Upper lobe of right lung (tissue), 1 donor: ENCODE results near the gene PLEKHA4. TPM values are rescaled to one million over a fixed set of nuclear protein-coding genes. Genes with fewer than 3 reads are reported as not detected.
A peak's percentile ranks its signal among the peaks of the same experiment; 100 is the strongest.

Source experiments
- ATAC-seq: fragments of 200-7000 bp; cut with Tn5 transposase; one replicate; pipeline ENCODE4 v1.9.1; 2020; ENCODE audit warnings: mild to moderate bottlenecking, moderate library complexity
- DNase-seq: peaks from one replicate; pipeline ENCODE4 v3.0.0-alpha.2; 2020
- H3K27ac ChIP-seq: fragments of 200-600 bp; one replicate; pipeline ENCODE4 v1.8.0; 2022
- H3K27me3 ChIP-seq: fragments of 200-600 bp; one replicate; pipeline ENCODE4 v1.8.0; 2022; ENCODE audit warnings: mild to moderate bottlenecking
- H3K36me3 ChIP-seq: fragments of 200-600 bp; one replicate; pipeline ENCODE4 v1.8.0; 2022
- H3K4me1 ChIP-seq: fragments of 200-600 bp; one replicate; pipeline ENCODE4 v1.8.0; 2022
- H3K4me3 ChIP-seq: fragments of 200-600 bp; one replicate; pipeline ENCODE4 v1.8.0; 2022; ENCODE audit warnings: mild to moderate bottlenecking
- H3K9me3 ChIP-seq: fragments of 200-600 bp; one replicate; pipeline ENCODE4 v1.8.0; 2022
- intact Hi-C: fragments of 100-400 bp; cut with DNase I; formaldehyde crosslinking; loops from one replicate; pipeline ENCODE4 v1.11.0; 2022
- long read RNA-seq: library from polyadenylated mRNA; unstranded; transcript quantifications from one replicate; pipeline ENCODE4 v2.0.0, GENCODE V29; 2021
- total RNA-seq: library from RNA; stranded (reverse); fragmentation: NEBNext Ultra II Directional; extraction: Animal tissue kit (Norgen Biotek cat#: 25700); gene quantifications from one replicate; pipeline ENCODE4 v1.2.1, GENCODE V29; 2021
- TF ChIP-seq, protein P1 (sequence below): fragments of 200-600 bp; IDR thresholded peaks from one replicate; pipeline ENCODE4 v1.8.0; 2022; ENCODE audit warnings: antibody characterized with exemption
- donor health status: DM: no; HTN: yes; CAD: no; lungs with severe emphysema.

PLEKHA4 gene, protein sequence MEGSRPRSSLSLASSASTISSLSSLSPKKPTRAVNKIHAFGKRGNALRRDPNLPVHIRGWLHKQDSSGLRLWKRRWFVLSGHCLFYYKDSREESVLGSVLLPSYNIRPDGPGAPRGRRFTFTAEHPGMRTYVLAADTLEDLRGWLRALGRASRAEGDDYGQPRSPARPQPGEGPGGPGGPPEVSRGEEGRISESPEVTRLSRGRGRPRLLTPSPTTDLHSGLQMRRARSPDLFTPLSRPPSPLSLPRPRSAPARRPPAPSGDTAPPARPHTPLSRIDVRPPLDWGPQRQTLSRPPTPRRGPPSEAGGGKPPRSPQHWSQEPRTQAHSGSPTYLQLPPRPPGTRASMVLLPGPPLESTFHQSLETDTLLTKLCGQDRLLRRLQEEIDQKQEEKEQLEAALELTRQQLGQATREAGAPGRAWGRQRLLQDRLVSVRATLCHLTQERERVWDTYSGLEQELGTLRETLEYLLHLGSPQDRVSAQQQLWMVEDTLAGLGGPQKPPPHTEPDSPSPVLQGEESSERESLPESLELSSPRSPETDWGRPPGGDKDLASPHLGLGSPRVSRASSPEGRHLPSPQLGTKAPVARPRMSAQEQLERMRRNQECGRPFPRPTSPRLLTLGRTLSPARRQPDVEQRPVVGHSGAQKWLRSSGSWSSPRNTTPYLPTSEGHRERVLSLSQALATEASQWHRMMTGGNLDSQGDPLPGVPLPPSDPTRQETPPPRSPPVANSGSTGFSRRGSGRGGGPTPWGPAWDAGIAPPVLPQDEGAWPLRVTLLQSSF
- 16.0 TPM for total RNA-seq
- long read RNA-seq, transcript PLEKHA4-201 (20 exons, 3,088 nt), result major isoform, 7 of 28 reads
- long read RNA-seq, partial matches to known transcripts, result 9 of 28 reads
- long read RNA-seq, other reads (novel, unspliced or antisense), result 12 of 28 reads

DNA sequence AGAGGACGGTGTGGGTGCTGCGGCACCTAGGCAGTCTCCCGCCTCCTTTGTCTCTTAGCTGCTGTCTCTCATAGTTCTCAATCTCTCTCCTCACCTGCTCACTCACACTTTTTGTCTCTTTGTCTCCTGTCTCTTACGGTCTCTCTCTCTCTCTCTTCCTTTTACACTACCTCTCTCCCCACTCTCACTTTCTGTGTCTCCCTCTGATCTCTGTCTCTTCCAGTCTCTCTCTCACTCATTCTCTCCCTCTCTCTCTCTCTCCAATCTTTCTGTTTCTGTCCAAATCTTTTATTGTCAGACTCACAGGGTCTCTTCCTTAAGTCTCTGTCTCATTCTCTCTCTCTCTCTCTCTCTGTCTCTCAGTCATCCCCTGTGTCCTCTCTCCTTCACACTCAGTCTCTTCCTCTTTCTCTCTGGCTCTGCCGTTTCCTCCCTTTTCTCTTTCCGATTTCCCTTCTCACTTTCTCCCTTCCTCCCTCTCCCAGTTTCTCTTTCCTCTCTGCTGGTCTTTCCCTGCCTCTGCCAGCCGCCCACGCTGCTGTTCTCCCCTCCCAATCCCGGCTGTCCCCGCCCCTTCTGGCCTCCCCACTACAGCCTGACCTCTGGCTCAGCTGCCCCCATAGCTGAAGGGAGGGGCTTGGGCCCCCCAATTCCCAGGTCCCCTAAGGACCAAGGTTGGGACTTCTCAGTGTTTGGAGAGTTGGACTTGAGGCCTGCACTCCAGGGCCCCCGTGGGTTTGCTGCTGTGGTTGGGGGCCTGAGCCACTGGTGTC is at the start of gene PLEKHA4:
PLEKHA4 (minus strand) TSS at position 504 of the 773 bp plus-strand sequence. CDS start 997 bp downstream, outside the sequence.
- TF ChIP-seq, protein P1, sequence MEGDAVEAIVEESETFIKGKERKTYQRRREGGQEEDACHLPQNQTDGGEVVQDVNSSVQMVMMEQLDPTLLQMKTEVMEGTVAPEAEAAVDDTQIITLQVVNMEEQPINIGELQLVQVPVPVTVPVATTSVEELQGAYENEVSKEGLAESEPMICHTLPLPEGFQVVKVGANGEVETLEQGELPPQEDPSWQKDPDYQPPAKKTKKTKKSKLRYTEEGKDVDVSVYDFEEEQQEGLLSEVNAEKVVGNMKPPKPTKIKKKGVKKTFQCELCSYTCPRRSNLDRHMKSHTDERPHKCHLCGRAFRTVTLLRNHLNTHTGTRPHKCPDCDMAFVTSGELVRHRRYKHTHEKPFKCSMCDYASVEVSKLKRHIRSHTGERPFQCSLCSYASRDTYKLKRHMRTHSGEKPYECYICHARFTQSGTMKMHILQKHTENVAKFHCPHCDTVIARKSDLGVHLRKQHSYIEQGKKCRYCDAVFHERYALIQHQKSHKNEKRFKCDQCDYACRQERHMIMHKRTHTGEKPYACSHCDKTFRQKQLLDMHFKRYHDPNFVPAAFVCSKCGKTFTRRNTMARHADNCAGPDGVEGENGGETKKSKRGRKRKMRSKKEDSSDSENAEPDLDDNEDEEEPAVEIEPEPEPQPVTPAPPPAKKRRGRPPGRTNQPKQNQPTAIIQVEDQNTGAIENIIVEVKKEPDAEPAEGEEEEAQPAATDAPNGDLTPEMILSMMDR, result no peak
- DNase-seq (peak; percentile 82), ATAC-seq (peak; percentile 2)
- H3K36me3 ChIP-seq, result peaks cover 3% of the 10 kb centered on the region
- intact Hi-C loops, result no loop called here
- no peaks in the 10 kb centered on the region for H3K9me3 ChIP-seq
- H3K4me1 ChIP-seq, result peaks cover 16% of the 10 kb centered on the region
- peak within 1 kb of the TSS; percentile 73 for H3K27ac ChIP-seq
- peak within 1 kb of the TSS; percentile 38 for H3K4me3 ChIP-seq
- H3K27me3 ChIP-seq, result no peaks in the 10 kb centered on the region

DNA sequence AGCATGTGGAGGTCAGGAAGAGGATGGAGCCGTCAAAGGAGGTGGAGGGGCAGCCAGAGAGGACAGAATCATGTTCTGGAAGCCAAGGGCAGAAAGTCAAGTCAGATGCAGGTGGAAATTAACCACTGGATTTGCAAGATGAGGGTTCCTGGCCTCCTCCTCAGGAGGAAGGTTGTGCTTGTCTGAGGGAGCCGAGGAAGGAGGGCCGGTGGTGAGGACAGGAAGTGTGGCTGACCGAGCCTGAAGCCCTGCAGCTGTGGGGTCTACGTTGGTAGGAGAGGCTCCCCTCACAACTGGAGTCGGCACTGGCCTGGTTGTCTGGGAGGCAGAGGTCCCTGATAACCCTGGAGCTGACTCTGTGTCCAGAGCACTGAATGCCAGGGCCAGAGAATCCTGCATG is 49.7 kb upstream of the PLEKHA4 start:
- Histone ChIP-seq H3K27me3 (no peaks in the 10 kb centered on the region), H3K4me1 (no peaks in the 10 kb centered on the region), H3K27ac (no peak overlapping the region), H3K4me3 (no peak overlapping the region), H3K36me3 (peaks cover 86% of the 10 kb centered on the region), H3K9me3 (no peaks in the 10 kb centered on the region)
- DNase-seq (no peak), ATAC-seq (no peak)
- TF ChIP-seq, protein P1, result no peak
- intact Hi-C loops, result no loop called here

DNA sequence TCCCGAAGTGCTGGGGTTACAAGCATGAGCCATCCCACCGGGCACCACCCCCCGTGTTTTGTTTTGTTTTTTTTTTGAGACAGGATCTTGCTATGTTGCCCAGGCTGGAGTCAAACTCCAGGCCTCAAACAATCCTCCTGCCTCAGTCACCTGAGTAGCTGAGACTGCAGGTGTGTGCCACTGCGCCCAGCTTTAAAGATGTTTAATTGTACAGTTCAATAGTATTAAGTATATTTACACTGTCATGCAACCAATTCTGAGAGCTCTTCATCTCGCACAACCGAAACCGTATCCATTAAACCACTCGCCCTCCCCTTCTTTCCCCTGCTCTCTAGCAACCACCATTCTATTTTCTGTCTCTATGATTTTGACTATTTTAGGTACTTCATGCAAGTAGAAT is 47.3 kb upstream of the PLEKHA4 start:
- H3K27ac ChIP-seq, result peak overlapping the region; percentile 26
- peaks cover 88% of the 10 kb centered on the region for H3K36me3 ChIP-seq
- TF ChIP-seq, protein P1, result no peak
- no peak overlapping the region for H3K4me3 ChIP-seq
- peak; percentile 68 for ATAC-seq
- no peaks in the 10 kb centered on the region for H3K4me1 ChIP-seq
- DNase-seq, result no peak
- H3K9me3 ChIP-seq, result no peaks in the 10 kb centered on the region
- H3K27me3 ChIP-seq, result no peaks in the 10 kb centered on the region
- intact Hi-C loops, result no loop called here

DNA sequence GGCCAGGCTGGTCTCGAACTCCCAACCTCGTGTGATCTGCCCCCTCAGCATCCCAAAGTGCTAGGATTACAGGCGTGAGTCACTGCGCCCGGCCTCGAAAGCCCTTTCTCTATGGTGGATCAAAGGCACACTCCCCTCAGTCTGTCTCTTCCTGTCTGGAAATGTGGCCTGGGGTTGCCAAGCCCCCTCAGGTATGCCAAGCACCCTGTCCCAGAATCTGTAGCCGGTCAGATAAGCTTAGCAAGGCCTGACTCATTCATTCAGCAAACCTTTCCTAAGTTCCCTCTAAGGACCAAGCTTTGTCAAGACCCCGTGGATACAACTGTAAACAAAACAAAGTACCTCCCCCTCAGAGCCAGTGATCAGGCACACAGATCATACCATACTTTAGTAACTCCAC is 45.8 kb upstream of the PLEKHA4 start:
- Histone ChIP-seq H3K4me3 (no peak overlapping the region), H3K4me1 (peaks cover 5% of the 10 kb centered on the region), H3K9me3 (no peaks in the 10 kb centered on the region), H3K27me3 (no peaks in the 10 kb centered on the region), H3K36me3 (peaks cover 90% of the 10 kb centered on the region), H3K27ac (no peak overlapping the region)
- DNase-seq (no peak), ATAC-seq (no peak)
- TF ChIP-seq, protein P1, result no peak
- intact Hi-C loops, result no loop called here

DNA sequence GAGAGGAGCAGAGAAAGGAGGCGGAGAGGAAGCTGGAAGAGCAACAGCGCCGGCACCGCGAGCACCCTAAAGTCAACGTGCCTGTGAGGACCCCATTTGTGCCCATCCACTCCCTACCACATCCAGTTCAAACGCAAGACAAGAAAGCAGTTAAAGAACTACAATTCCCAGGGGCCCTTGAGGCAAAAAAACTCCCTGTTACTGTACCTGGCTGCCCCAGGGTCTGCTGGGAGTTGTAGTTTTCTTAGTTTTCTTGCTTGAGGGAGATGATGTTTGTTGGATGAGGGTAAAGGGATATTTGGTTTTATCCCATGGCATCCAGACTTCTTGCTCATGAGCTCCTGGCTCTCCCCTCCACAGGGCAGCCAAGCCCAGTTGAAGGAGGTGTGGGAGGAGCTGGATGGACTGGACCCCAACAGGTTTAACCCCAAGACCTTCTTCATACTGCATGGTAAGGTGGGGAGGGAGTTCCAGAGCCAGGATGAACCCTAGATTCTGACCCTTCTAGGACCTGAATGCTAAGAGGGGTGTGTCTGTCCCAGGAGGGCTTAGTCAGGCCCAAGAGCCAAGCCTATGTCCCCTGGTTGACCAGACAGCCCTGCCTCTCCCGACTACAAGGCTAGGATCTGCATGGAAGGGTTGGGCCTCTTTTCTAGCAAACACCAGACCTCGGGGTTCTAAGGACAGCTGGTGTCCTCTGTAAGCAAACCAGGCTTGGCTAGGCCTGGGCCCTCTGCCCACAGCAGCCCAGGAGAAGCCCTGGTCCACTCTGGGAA is 44.9 kb upstream of the PLEKHA4 start:
- H3K4me1 ChIP-seq, result peaks cover 9% of the 10 kb centered on the region
- H3K36me3 ChIP-seq, result peaks cover 86% of the 10 kb centered on the region
- no peaks in the 10 kb centered on the region for H3K9me3 ChIP-seq
- no peaks in the 10 kb centered on the region for H3K27me3 ChIP-seq
- no peak overlapping the region for H3K4me3 ChIP-seq
- TF ChIP-seq, protein P1, result no peak
- no peak overlapping the region for H3K27ac ChIP-seq
- DNase-seq, result no peak
- no peak for ATAC-seq
- intact Hi-C loops, result no loop called here
